HG03139 (cell line): ENCODE results near the gene KIAA0825.

Experiments
- ATAC-seq: cut with Tn5 transposase; IDR thresholded peaks from one replicate; pipeline ENCODE4 v1.9.1; 2021; ENCODE audit not compliant: unreplicated experiment

Gene KIAA0825

DNA sequence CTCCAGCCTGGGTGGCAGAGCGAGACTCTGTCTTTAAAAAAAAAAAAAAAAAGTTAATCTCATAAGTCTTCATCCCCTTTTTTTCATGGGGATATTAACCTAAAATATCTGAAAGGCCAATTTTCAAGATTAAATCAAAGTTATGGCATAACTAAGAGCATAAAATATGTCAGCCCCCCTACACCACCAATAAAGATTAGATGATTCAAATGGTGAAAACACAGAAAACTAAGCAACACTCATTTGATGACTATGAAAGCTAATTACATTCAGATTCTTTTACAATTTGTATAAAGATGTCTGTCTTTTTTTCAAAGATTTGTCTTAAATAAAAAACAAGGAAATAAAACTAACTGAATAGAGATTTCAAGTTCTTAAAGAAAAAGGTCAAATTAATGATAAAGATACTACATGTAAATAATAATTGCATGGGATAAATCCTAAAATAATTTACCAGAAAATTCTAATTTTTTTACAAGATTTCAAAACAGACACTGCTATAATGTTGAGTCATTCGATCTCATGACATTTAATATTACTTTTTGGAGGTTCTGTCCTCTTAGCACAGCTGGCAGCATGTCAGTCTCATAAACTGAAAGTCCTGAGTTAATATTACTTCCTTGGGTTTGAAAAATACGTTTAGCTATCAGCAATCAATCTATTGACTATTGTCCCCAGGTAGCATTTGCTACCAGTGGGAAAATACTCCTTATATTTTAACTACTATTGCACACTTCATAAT, 112.9 kb downstream of the KIAA0825 start:
- no peak for ATAC-seq

DNA sequence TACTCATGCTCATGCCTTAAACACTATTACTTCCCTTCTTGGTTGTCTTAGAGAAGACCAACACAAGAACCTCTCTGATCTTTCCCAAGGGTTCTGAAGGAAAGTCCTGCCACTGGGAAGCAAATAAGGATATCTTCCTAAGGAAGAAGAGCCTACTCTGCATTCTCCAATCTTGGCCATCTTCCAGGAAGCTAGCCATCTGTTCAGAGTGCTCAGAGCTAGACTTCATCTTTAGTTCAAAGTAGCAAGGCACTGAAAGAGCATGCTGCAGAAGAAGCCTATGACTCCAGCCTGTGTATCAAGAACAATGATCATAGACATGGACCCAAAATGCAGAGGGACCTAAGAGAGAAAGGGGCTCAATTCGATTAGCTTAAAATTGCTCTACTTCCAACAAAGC, 114.7 kb downstream of the KIAA0825 start:
- ATAC-seq, result no peak

DNA sequence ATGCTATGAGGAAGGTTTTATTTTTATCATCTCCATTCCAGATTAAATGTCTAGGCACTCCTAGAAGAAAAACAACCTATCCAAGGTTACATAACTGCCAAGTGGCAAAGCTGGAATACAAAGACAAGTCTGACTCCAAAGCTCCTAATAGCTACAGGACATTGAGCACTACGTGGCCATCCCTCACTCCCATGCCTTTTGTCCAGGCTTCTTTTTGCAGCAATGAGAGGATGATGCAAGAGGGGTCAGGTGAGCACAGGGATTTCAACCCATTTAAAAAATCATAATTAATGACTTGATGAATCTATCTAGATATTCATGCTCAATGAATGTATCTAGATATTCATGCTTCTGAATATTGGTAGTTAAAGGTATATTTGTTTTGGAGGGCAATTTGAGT, 117.0 kb downstream of the KIAA0825 start:
- no peak for ATAC-seq

DNA sequence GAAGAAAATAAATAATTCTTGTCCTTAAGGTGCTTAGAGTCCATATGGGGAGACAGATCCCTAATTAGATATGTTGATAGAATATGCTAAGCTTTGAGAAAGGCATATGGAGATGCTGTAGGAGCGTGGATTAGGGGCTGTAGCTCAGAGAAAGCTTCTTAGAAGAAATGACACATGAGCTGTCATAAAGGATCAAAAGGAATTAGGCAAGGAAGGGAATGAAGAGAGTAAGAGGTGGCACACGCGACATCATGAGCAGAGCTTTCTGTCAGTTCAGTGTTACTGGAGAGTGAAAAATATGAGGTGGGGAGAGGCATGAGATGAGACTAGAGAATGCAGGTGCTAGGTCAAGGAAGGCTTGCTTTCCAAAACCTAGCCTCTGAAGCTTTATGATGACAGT, 118.6 kb downstream of the KIAA0825 start:
- no peak for ATAC-seq

DNA sequence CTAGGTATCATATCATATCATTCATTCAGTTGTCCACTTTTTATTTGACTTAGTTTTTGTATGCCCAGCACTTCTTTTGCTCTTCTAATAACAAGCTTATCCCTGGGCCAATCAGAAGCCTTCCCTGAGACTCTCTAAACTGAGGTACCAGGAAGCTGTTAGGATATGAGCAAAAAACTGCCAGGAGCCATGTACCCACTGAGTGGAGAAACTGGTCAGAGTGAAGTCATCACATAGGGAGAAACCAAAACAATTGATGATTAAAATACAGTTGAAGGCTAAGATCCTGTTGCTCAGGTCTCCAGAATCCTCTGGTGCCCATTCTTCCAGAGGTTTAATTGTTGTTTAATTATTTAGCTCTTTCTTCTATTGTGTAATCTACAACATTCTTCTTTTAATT, 120.2 kb downstream of the KIAA0825 start:
- no peak for ATAC-seq

DNA sequence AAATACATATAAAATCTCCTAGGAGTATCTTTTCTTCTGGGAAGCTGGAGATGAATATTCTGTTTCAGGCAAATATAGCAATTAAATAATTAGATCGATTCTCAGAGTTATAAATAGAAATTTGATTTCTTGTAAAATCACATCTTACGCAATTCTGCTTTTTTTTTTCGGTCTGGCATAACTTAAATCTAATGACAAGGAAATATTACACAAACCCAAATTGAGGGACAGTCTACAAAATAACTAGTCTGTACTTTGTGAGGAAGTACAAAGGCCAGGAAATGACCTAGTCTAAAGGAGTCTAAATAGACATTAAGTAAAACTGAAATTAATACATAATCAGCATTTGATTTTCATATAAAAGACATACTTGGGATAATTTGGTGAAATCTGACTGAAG, 133.3 kb downstream of the KIAA0825 start:
- no peak for ATAC-seq

DNA sequence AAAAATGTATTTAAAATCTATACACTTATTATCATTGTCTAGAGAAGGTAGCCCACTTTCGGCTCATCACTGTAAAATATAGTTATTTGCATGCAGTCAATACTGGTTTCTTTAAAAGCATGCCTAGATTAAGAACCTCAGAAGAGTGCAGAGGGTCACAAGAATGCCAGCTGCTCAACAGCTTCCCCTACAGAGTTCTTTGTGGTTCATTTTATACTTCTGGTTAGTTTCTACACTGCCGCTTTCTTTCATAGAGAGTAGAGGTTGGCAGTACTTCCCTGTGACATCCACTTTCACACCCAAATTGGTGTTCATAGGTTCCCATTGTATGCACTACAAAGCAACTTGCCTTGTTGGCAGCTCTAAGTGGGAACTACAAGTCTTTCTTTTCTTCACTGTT, 137.3 kb downstream of the KIAA0825 start:
- ATAC-seq, result no peak

DNA sequence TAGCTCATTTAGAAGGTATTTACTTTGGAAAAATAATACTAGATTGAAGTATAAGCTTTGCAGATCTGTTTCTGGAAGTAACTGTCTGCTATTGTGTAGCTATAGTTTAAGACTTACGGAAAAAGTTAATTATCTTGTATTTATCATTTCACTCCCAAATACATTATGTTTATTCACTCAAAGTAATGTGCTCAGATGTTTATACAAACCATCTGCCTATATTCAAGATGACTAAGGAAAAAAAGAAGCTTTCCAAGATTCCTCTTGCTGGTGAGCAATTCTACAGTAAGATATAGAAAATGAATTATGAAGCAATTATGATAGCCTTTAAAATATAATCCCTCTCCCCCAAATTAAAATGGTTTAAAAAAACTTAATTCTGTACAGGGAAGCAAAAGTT, 137.9 kb downstream of the KIAA0825 start:
- ATAC-seq, result no peak

DNA sequence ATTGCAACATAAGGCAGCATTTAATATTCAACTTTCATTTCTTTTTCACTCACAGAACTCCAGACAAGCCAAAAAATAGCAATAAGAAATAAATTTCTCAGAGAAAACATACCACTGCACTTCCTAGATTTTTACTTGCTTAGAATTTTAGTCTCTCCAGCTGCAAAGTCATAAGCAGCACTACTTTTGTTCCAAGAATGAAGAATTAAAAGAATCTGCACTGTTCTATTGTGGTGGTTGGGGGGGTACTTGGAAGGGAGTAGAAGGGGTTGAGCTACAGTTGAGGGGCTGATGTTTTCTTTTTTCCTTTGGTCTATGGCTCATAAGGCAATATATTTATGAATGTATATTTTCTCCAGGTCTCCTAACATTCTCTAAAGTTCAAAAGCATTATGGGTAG, 144.5 kb downstream of the KIAA0825 start:
- ATAC-seq, result no peak

DNA sequence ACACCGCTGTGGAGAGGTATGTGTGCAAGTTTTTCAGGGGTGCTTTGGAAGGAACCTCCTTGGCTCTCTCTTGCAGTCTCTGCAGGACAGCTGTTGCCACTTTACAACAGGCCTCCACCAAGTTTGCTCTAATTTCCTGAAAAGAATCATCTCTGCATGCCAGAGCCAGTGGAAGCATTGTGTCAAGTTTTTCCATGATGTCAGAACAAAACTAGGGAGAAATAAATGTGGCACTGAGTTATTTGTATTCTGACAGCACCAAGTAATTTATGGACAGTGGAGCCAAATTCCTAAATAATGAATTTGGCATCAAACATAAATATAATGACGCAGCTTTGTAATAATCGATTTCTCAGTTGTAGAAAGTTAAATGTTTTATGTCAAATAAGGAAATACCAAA, 146.9 kb downstream of the KIAA0825 start:
- no peak for ATAC-seq

DNA sequence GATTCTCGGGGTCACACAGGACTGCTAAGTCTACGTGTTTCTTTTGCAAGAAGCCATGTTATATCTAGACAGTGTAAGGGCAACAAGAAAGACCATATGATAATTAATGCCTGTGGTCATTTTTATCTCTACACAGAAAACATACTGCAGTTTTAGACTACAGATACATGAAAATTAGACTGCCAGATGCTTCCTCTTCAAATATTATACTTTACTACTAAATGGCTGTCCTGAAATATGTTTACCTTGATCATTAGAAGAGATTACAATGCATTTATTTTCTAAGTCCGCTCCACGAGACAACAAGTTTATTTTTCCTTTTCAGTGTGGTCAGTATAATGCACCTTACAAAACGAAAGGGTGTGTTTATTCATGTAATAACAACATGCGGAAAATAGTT, 147.6 kb downstream of the KIAA0825 start:
- no peak for ATAC-seq

DNA sequence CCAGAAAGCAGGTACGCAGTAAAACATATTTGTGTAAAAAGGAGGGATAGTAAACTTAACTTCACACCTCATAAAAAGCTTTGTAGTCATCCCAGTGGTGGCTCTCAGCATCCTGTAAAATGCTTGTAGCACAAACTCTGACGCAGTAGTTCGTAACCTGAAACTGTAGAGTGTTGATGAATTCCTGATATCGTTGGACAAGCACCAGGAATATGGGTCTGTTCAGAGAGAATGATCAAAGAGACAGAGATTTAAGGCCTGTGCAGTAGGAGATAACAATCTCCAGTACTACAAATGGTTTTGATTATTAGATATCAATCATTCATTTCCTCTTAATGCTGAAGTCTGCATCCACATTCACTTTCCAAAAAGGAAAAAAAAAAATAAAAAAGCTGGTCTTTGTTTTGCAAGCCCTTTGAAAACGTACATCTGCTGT, 148.5 kb downstream of the KIAA0825 start:
- ATAC-seq, result no peak

DNA sequence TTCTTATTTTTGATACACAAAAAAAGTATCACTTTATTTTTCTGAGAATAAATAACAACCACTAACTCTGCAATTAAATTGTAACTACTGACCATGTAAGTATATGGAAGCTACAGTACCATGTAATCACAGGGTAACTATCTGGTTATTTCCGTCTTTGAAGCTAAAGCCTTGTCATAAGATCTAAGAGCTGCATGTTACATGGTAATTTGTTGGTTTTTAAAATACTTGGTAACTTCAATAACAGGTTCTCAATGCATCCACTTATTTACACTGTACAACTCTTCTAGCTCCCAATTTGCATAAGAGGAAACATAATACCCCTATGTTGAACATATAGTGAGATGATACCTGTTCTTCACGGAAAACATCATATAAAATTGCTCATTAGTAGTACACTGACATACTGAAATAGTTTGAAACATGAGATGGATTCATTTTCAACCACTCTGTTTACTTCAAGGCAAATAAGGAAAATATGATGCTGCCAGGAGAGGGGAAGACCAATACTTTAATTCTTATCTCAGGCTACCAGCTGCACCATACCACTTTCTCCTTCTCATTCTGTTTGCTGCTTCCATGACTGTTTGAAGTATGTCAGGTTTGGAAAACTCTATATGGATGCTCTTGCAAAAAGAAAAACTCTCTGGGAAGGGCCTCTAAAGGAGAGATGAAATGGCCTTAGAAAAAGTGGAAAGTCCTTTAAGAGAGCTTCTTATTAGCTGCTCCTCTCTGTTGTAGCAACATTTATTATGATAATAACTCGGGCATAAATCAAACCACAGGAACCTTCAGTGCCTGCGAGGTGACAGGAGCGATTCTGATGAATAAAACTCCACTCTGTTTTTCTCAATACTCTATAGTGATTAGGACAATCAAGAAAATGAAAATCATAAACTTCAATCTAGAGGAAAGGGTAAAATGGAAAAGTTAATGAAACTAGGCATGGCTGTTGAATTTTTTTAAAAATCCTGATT, 150.2 kb downstream of the KIAA0825 start:
- ATAC-seq, result no peak

DNA sequence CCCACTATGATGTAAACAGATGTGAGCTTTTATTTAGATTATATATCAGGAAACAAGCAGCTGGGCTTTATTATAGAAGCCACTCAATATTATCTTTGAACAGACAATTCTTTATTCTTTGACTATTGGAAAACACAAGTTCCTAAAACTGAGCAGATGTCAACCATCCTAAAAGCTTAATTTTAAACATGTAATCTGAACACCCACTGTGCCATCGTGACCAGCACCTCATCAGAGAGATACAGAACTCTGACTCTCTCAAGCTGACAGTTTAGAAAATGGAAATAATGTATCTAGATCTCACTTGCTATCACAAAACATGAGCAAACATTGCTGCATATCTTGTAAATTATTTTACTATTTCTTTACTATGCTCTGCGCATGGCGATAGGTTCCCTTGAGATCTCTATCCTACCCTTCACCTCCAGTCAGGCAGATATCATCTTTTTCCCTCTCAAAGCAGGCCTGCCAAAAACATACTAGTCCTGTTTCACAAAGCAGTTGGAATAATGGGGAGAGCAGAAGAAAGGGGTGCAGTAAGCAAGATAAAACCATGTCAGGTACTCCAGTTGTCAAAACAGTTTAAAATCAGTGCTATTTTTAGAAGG, 151.0 kb downstream of the KIAA0825 start:
- no peak for ATAC-seq

DNA sequence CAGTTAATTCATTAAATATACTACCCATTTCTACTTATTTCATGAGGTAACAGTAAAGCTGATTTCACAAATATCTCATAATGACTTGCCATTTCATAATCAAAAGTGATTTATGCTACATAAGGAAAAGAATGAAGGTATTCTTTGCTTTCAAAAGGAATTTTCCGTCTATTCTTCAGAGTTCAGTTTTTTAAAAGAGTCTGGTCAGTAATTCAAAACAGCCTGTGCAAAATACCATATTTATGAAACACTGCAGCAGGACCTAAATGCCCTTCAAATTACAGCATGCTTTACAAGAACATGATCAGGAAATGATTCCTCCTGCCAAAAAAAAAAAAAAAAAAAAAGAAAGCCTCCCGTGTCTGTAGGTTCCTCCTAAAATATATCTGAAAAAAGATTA, 154.7 kb downstream of the KIAA0825 start:
- no peak for ATAC-seq

DNA sequence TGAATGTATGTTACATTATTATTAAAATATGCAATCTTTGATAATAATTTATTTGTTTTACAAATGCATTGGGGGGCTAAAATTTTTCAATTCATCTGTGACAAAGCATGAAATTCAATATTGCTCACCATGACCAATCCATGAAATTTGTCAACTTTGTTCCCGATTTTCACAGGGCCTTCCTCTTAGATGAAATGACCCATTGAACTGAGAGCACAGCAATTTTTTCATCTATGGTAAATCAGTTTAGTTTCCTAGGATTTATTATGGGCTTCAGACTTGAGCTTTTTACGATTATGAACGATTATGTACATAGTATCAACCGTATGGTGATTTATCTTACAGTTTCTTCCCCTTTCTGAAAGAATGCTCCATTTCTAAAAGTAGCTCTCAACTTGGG, 157.3 kb downstream of the KIAA0825 start:
- no peak for ATAC-seq

DNA sequence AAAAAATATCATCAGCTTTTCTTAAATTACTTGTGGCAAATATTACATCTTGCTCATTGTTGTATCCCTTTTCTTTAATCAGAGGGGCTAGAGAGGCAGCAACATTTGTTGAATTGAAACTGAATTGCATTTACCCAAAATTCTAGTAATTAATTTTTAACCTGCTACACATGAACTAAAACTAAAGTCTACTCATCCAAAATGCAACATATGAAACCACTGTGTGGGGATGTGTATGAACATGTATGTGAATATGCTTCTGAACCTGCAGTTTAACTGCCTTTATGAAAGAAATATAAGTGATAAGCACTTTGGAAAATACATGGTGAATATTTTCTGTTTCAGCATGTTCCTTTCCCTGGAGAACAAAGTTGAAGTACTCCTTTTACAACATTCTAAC, 158.5 kb downstream of the KIAA0825 start:
- no peak for ATAC-seq

DNA sequence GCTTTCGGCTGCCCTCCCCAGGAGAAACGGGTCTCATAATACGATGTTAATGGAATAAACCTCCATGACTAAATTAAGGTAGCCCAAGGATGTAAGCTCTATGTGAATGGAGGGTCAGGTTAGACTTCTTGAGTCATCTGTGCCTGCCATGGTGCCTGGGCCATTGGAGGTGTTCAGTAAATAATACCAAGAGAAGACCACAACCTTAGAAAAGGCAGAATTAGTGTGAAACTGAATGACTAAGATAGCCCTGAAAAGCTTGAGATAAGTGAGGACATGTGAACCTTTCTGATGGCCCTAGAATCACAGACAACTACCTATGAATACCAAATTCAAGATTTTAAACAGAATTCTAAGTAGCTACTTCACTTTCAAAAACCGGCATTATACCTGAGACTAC, 160.6 kb downstream of the KIAA0825 start:
- no peak for ATAC-seq

DNA sequence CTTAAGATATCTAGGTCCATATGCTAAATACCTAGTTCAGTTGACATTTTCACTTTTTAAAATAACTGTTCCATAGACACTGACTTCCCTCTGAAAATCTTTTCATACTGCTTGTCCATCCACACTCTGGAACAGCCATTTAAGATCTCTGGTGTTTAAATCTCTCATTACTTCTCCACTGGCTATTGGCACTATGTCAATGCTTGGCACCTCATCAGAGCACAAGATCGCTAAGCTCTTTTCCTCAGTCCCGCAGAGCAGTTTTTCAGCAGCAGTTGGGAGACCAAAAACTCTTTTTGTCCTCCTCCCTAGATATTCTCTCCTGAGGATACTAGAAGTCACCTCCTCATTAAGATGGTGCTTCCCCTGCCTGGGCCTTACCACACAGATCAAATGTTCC, 172.7 kb downstream of the KIAA0825 start:
- no peak for ATAC-seq

DNA sequence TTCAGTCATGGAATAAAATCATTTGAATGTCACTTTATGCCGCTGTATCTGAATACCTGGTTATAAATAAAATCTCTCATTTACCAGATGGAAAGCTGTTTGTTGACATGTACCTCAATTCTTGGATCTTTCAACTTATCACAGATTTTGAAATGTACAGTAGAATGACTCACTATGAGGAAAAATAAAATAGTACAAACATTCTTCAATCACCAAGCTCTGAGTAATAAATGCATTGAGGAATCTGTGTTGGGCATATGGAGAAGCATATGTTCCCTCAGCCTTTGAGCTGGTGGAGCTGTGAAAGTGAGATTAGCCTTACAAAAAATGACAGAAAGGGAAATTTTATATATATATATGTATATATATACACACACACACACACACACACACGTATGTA, 175.4 kb downstream of the KIAA0825 start:
- ATAC-seq, result no peak

DNA sequence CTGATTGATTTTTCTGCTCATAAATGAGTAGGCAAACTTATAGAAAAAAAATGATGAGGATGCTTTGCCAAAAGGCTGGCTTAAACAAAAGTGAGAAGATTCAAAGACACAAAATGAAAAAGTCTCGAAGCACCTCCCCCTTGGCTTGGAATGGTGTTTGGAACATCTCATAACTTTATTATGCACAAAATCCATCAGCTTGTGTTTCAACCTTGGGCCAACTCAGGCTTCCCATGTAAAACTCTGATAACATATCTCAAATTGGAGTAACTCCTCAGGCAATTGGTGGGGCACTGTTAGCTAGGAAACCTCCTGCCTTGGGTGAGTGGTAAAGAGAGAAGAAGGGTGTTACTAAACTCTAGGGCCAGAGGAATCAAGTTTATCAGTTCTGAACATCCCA, 176.3 kb downstream of the KIAA0825 start:
- no peak for ATAC-seq

DNA sequence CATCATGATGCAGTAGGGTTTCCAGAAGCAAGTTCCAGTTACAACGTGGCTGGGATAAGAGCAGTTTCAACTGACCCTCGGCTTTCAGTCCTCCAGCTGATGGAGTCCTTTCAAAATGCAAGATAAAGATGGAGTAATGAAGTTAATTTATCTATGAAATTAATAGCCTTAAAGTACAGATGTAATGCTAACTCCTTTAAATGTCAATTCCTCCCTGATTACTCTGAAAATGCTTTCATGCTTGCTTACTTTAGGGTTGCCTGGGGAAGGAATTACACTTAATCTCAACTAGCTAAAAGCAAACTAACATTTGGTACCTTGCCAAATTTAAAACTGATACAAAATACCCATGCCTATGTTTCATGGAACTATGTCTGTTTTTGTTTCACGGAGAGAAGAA, 178.4 kb downstream of the KIAA0825 start:
- no peak for ATAC-seq
